ENCODE measurements around the gene ZXDC.
A peak's percentile ranks its signal among the peaks of the same experiment; 100 is the strongest.

The ZXDC gene

GRCh38 chr3:126451511-126451910 is 24.2 kb downstream of the ZXDC start:
- DNase-seq, result no peak

- DNase-seq, result no peak
These were observed 24.9 kb downstream of the ZXDC start for GRCh38 chr3:126450744-126451143.

GRCh38 chr3:126450219-126450618 is 25.5 kb downstream of the ZXDC start:
- DNase-seq, result no peak

- no peak for DNase-seq
These were observed 26.1 kb downstream of the ZXDC start for GRCh38 chr3:126449621-126450051.

- DNase-seq, result no peak
These were observed 26.9 kb downstream of the ZXDC start for GRCh38 chr3:126448893-126449180.

- no peak for DNase-seq
These were observed 27.4 kb downstream of the ZXDC start for GRCh38 chr3:126448136-126448892.

GRCh38 chr3:126447456-126448106 is 28.1 kb downstream of the ZXDC start:
- DNase-seq, result no peak

GRCh38 chr3:126446791-126447190 is 28.9 kb downstream of the ZXDC start:
- DNase-seq, result peak in 1 of 5 experiments; percentile 21

- DNase-seq, result no peak
These were observed 29.4 kb downstream of the ZXDC start for GRCh38 chr3:126446301-126446700.

- no peak for DNase-seq
These were observed 30.2 kb downstream of the ZXDC start for GRCh38 chr3:126445506-126445905.

GRCh38 chr3:126442856-126443242 is 32.8 kb downstream of the ZXDC start:
- no peak for DNase-seq

- no peak for DNase-seq
These were observed 33.4 kb downstream of the ZXDC start for GRCh38 chr3:126442094-126442855.

- DNase-seq, result no peak
These were observed 34.3 kb downstream of the ZXDC start for GRCh38 chr3:126441256-126441880.

- DNase-seq, result no peak
These were observed 35.0 kb downstream of the ZXDC start for GRCh38 chr3:126440709-126440995.

GRCh38 chr3:126439968-126440708 is 35.6 kb downstream of the ZXDC start:
- DNase-seq, result no peak

GRCh38 chr3:126439346-126439967 is 36.2 kb downstream of the ZXDC start:
- no peak for DNase-seq

GRCh38 chr3:126438746-126439145 is 36.9 kb downstream of the ZXDC start:
- no peak for DNase-seq

GRCh38 chr3:126438186-126438585 is 37.5 kb downstream of the ZXDC start:
- no peak for DNase-seq

- DNase-seq, result no peak
These were observed 38.6 kb downstream of the ZXDC start for GRCh38 chr3:126436826-126437717.

- DNase-seq, result no peak
These were observed 40.0 kb downstream of the ZXDC start for GRCh38 chr3:126435456-126436315.

Measured in T-helper 2 cell (primary cell).